Neural progenitor cell (in vitro differentiated cells): ENCODE measurements around the gene ATXN7L1.

Experiments
- EZH2 ChIP-seq: fragments of 200-600 bp; sonication (generic); IDR thresholded peaks from 2 replicates; pipeline ENCODE4 v1.6.1; 2017; ENCODE audit warnings: antibody characterized with exemption, mild to moderate bottlenecking, moderate library complexity
- EZH2phosphoT487 ChIP-seq: fragments of 200-600 bp; sonication (generic); IDR thresholded peaks from 2 replicates; pipeline ENCODE4 v1.6.1; 2017; ENCODE audit warnings: antibody characterized with exemption
- TF ChIP-seq, protein P1 (sequence below): fragments of 200-600 bp; sonication (generic); IDR thresholded peaks from 2 replicates; pipeline ENCODE4 v1.5.1; 2017; ENCODE audit warnings: antibody characterized with exemption, mild to moderate bottlenecking

DNA sequence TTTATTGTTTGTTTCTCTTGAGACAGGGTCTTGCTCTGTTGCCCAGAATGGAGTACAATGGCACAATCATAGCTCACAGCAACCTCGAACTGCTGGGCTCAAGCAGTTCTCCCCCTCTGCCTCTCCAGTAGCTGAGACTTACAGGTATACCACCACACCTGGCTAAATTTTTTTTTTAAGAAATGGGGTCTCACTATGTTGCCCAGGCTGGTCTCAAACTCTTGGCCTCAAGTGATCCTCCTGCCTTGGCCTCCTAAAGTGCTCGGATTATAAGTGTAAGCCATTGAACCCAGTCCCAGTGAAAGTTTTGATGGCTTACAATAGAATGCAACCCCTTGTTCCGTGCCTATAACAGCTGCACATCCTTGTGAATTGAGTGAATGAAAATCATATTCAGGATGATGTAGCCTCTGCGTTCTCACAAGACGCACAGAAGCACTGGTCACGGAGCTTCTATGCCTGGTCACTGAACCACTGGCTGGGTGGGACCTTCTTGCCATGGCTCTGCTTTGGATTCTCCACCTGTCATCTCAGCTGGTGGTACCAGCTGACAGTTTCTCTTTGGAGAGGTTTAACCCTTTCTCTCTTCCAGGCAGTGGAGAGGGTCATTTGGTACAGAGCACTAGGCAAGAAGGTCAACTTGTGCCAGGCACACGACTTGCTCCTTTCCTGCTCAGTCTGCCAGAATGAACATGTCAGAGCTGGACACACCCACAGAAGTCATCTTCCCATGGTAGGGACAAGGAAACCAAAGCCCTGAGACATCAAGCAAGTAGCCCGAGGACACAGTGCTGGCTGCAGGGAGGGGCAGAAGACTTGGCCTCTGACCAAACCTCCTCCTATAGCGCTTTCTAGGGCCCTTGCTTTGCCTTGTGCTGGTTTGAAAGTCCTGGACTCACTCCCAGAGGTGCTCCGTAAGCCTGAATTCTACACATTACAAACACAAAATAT lies 89.6 kb downstream of the ATXN7L1 start:
- TF ChIP-seq, protein P1, sequence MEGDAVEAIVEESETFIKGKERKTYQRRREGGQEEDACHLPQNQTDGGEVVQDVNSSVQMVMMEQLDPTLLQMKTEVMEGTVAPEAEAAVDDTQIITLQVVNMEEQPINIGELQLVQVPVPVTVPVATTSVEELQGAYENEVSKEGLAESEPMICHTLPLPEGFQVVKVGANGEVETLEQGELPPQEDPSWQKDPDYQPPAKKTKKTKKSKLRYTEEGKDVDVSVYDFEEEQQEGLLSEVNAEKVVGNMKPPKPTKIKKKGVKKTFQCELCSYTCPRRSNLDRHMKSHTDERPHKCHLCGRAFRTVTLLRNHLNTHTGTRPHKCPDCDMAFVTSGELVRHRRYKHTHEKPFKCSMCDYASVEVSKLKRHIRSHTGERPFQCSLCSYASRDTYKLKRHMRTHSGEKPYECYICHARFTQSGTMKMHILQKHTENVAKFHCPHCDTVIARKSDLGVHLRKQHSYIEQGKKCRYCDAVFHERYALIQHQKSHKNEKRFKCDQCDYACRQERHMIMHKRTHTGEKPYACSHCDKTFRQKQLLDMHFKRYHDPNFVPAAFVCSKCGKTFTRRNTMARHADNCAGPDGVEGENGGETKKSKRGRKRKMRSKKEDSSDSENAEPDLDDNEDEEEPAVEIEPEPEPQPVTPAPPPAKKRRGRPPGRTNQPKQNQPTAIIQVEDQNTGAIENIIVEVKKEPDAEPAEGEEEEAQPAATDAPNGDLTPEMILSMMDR = no peak
- no peak for TF ChIP-seq EZH2
- no peak for TF ChIP-seq EZH2phosphoT487
